SU-DHL-6 (cell line): ENCODE data around the gene CALN1.

ENCODE experiments used
- CTCF ChIP-seq: fragments of 200-600 bp; sonication (generic); IDR thresholded peaks from one replicate; pipeline ENCODE4 v1.5.1; 2017; ENCODE audit warnings: antibody characterized with exemption, mild to moderate bottlenecking, low read length, moderate library complexity; ENCODE audit not compliant: insufficient read depth, poor library complexity, severe bottlenecking
- EZH2phosphoT487 ChIP-seq: fragments of 200-600 bp; sonication (generic), shearing (Covaris generic); conservative IDR thresholded peaks from 2 replicates; pipeline ENCODE4 v1.6.1; 2018; ENCODE audit warnings: mild to moderate bottlenecking, antibody characterized with exemption, low read length, moderate library complexity, mixed read lengths

- TF ChIP-seq CTCF: no peak
- no peak for TF ChIP-seq EZH2phosphoT487
Observed at GRCh38 chr7:72413886-72414285, 1.7 kb upstream of the CALN1 start.
